Natural killer cell (primary cell): ENCODE data around the gene ITGA5. TPM values are rescaled to one million over a fixed set of nuclear protein-coding genes. Genes with fewer than 3 reads are reported as not detected.

ENCODE experiments used
- ATAC-seq, 3 donors: fragments of 150-1000 bp in 2 of 3; fragments of 200-7000 bp in 1 of 3; cut with Tn5 transposase; 1 replicate in 1 of 3; 2 replicates in 2 of 3; pipeline ENCODE4 v1.10.0; 2021; ENCODE audit warnings: mild to moderate bottlenecking in 2 of 3, moderate library complexity in 2 of 3
- DNase-seq, 2 donors: peaks; one replicate each; pipeline versions ENCODE4 v3.0.0 to v3.0.0-alpha.2; 2013 to 2021; ENCODE audit warnings: mixed read lengths in 1 of 2
- H3K27ac ChIP-seq: one replicate; pipeline ENCODE4 v1.5.1; 2013; ENCODE audit warnings: mild to moderate bottlenecking, low read length
- H3K27me3 ChIP-seq: one replicate; pipeline ENCODE4 v1.6.1; 2013; ENCODE audit warnings: low read length; ENCODE audit not compliant: control insufficient read depth, insufficient read depth
- H3K36me3 ChIP-seq: one replicate; pipeline ENCODE4 v1.6.1; 2013; ENCODE audit warnings: low read length; ENCODE audit not compliant: control insufficient read depth, insufficient read depth
- H3K4me1 ChIP-seq: one replicate; pipeline ENCODE4 v1.6.1; 2013; ENCODE audit warnings: low read length; ENCODE audit not compliant: control insufficient read depth, insufficient read depth
- H3K4me3 ChIP-seq: one replicate; pipeline ENCODE4 v1.5.1; 2013; ENCODE audit warnings: low read length
- H3K9me3 ChIP-seq: one replicate; pipeline ENCODE4 v1.6.1; 2013; ENCODE audit warnings: low read length; ENCODE audit not compliant: control insufficient read depth, insufficient read depth
- H3K27ac Mint-ChIP-seq, 2 donors: one replicate each; pipeline ENCODE4 v1.8.0; 2022; ENCODE audit warnings: mild to moderate bottlenecking in 2 of 2, mixed read lengths in 2 of 2, moderate library complexity in 1 of 2
- H3K27me3 Mint-ChIP-seq, 2 donors: one replicate each; pipeline ENCODE4 v1.8.0; 2022; ENCODE audit warnings: low read depth in 2 of 2, mixed read lengths in 2 of 2
- H3K36me3 Mint-ChIP-seq: one replicate; pipeline ENCODE4 v1.8.0; 2022; ENCODE audit warnings: mixed read lengths
- H3K4me1 Mint-ChIP-seq, 2 donors: one replicate each; pipeline ENCODE4 v1.8.0; 2022; ENCODE audit warnings: mixed read lengths in 2 of 2
- H3K4me3 Mint-ChIP-seq: one replicate; pipeline ENCODE4 v1.8.0; 2022; ENCODE audit warnings: mild to moderate bottlenecking, moderate library complexity, mixed read lengths
- H3K9me3 Mint-ChIP-seq, 2 donors: one replicate each; pipeline ENCODE4 v1.8.0; 2022; ENCODE audit warnings: mixed read lengths in 2 of 2
- CTCF ChIP-seq: fragments of 200-600 bp; IDR thresholded peaks from one replicate; pipeline ENCODE4 v1.8.0; 2022; ENCODE audit warnings: antibody characterized with exemption
- WGBS: methylation state at CpG from one replicate; pipeline ENCODE4 v1.1.7; 2013; ENCODE audit warnings: missing lambda C conversion rate; ENCODE audit not compliant: insufficient coverage; 5-methylcytosine and 5-hydroxymethylcytosine counted together
- intact Hi-C: fragments of 100-400 bp; cut with micrococcal nuclease; formaldehyde crosslinking; loops from one replicate; pipeline ENCODE4 v1.14.2; 2022
- total RNA-seq, 4 donors: library from RNA; stranded (reverse); fragments of 120-200 nt in 1 of 4; gene quantifications; one replicate each; pipeline versions ENCODE4 v1.2.3 to v1.2.4, GENCODE V29; 2013 to 2022

The ITGA5 gene
- total RNA-seq, 3 donors from 2014 or later (not counting 1 experiment from before 2014, with no cell fraction given): 177 to 232 (median 207) TPM

DNA sequence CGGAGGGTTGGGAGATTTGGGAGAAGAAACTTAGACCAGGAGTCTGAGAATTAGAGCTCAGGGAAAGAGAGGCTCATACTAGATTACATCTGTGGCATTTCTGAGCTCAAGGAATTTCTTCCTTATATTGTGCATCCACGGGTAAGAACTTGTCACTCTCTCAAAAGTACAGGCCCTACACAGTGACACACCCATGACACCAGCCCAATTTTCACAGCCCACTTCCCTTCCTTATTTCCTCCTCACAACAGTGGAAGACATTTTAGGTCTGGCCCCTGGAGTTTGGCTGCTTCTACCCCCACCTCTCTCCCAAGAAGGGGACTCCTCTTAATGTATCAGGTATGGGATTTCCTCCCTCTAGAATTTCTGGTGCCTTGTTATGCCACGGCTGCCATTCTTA is 25.3 kb downstream of the ITGA5 start:
- Histone ChIP-seq H3K4me1 (peaks cover 50% of the 10 kb centered on the region), H3K4me3 (no peak overlapping the region), H3K27ac (peak overlapping the region; percentile 31), H3K36me3 (peaks cover 46% of the 10 kb centered on the region), H3K9me3 (no peaks in the 10 kb centered on the region), H3K27me3 (no peaks in the 10 kb centered on the region)
- 52% methylated on average over 2 of the region's 3 CpGs for WGBS
- intact Hi-C loops: no loop called here
- DNase-seq (no peak), ATAC-seq (no peak)
- H3K4me3 Mint-ChIP-seq: peak overlapping the region; percentile 49
- no peaks in the 10 kb centered on the region for H3K36me3 Mint-ChIP-seq
- TF ChIP-seq CTCF: no peak
- peaks cover 22 to 50% of the 10 kb centered on the region in 2 donors for H3K4me1 Mint-ChIP-seq
- no peaks in the 10 kb centered on the region for H3K27me3 Mint-ChIP-seq
- no peaks in the 10 kb centered on the region for H3K9me3 Mint-ChIP-seq
- peak overlapping the region; percentile 56 to 79 for H3K27ac Mint-ChIP-seq

GRCh38 chr12:54393207-54393609 is 25.9 kb downstream of the ITGA5 start:
- Mint-ChIP-seq H3K27me3 (no peaks in the 10 kb centered on the region), H3K9me3 (no peaks in the 10 kb centered on the region), H3K4me3 (no peak overlapping the region), H3K27ac (no peak overlapping the region), H3K36me3 (no peaks in the 10 kb centered on the region), H3K4me1 (peaks cover 22 to 50% of the 10 kb centered on the region in 2 donors)
- no peaks in the 10 kb centered on the region for H3K9me3 ChIP-seq
- intact Hi-C loops: no loop called here
- ATAC-seq (no peak), DNase-seq (no peak)
- 76% methylated on average over 6 of the region's 6 CpGs for WGBS
- peak overlapping the region; percentile 31 for H3K27ac ChIP-seq
- no peak for TF ChIP-seq CTCF
- peaks cover 50% of the 10 kb centered on the region for H3K4me1 ChIP-seq
- H3K27me3 ChIP-seq: no peaks in the 10 kb centered on the region
- H3K4me3 ChIP-seq: no peak overlapping the region
- peaks cover 42% of the 10 kb centered on the region for H3K36me3 ChIP-seq

DNA sequence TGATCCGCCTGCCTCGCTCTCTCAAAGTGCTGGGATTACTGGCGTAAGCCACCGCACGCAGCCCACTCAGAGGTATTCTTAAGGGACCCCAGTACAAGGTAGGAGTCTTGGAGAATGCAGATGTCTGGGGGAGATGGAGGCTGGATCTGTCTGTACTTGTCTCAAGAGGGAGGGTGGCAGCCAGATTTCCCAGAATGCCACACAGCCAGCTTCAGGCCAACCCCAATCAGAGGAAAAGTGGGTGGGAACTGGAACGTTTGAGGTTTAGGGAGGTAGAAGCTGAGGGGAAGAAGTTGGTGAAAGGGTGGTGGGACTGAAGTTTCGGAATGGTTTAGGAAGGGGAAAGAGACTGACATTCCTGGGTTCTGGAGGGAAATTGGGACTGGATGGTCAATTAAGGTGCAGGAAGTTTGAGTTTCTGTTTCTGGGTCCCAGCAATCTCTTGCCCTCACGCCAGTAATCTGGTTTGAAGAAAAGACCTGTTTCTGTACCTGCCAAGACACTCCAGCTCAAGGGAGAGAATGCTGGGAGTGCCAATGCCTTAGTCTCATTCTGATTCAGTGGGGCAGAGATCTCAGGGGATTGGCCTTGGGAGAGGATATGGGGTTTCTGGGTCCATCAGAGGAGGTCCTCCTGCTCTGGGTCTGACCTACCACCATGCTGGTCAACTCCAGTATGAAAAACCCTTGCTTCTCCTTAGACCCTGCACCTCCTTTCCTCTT is 26.4 kb downstream of the ITGA5 start:
- H3K4me3 ChIP-seq: no peak overlapping the region
- 90% methylated on average over 8 of the region's 8 CpGs for WGBS
- ATAC-seq (no peak), DNase-seq (no peak)
- Mint-ChIP-seq H3K27me3 (no peaks in the 10 kb centered on the region), H3K9me3 (no peaks in the 10 kb centered on the region), H3K4me1 (peaks cover 22 to 50% of the 10 kb centered on the region in 2 donors), H3K36me3 (no peaks in the 10 kb centered on the region), H3K4me3 (peak overlapping the region; percentile 88), H3K27ac (no peak overlapping the region)
- H3K36me3 ChIP-seq: peaks cover 37% of the 10 kb centered on the region
- intact Hi-C loops: no loop called here
- no peaks in the 10 kb centered on the region for H3K9me3 ChIP-seq
- H3K27ac ChIP-seq: no peak overlapping the region
- H3K4me1 ChIP-seq: peaks cover 50% of the 10 kb centered on the region
- no peak for TF ChIP-seq CTCF
- no peaks in the 10 kb centered on the region for H3K27me3 ChIP-seq
